HepG2 (cell line): ENCODE measurements around the gene MRPL28. TPM values are rescaled to one million over a fixed set of nuclear protein-coding genes. Genes with fewer than 3 reads are reported as not detected.
A peak's percentile ranks its signal among the peaks of the same experiment; 100 is the strongest.

ENCODE experiments used
- DPF2 ChIP-seq: sonication (generic); formaldehyde crosslinking; IDR thresholded peaks from 2 replicates; pipeline ENCODE4 v1.4.0; 2020; ENCODE audit warnings: mild to moderate bottlenecking, low read depth, missing genetic modification reagents, borderline replicate concordance
- EEA1 ChIP-seq: sonication (generic); formaldehyde crosslinking; IDR thresholded peaks from 2 replicates; pipeline ENCODE4 v1.5.1; 2020; ENCODE audit warnings: mild to moderate bottlenecking, missing genetic modification reagents, borderline replicate concordance
- FOXK1 ChIP-seq: sonication (generic); formaldehyde crosslinking; IDR thresholded peaks from 2 replicates; pipeline ENCODE4 v1.4.0; 2020; ENCODE audit warnings: low read depth, missing genetic modification reagents, borderline replicate concordance
- GPBP1L1 ChIP-seq: sonication (generic); formaldehyde crosslinking; IDR thresholded peaks from 2 replicates; pipeline ENCODE4 v1.5.0; 2020; ENCODE audit warnings: mild to moderate bottlenecking, missing genetic modification reagents
- HNRNPL ChIP-seq: fragments of 200-400 bp; formaldehyde crosslinking; IDR thresholded peaks from 2 replicates; pipeline ENCODE4 v1.6.1; 2017; ENCODE audit warnings: mild to moderate bottlenecking, low read depth, low read length
- JDP2 ChIP-seq: sonication (generic); formaldehyde crosslinking; IDR thresholded peaks from 2 replicates; pipeline ENCODE4 v1.8.1; 2022; ENCODE audit warnings: missing genetic modification reagents, borderline replicate concordance
- MEF2D ChIP-seq: sonication (generic); formaldehyde crosslinking; IDR thresholded peaks from 2 replicates; pipeline ENCODE4 v1.5.1; 2020; ENCODE audit warnings: mild to moderate bottlenecking, missing genetic modification reagents
- PAX8 ChIP-seq: sonication (generic); formaldehyde crosslinking; IDR thresholded peaks from 2 replicates; pipeline ENCODE4 v1.8.0; 2022; ENCODE audit warnings: mild to moderate bottlenecking, missing genetic modification reagents, borderline replicate concordance
- PLSCR1 ChIP-seq: sonication (generic); formaldehyde crosslinking; IDR thresholded peaks from 2 replicates; pipeline ENCODE4 v1.5.0; 2020; ENCODE audit warnings: missing genetic modification reagents, mild to moderate bottlenecking, borderline replicate concordance
- POLR2AphosphoS5 ChIP-seq: IDR thresholded peaks from 2 replicates; pipeline ENCODE4 v1.6.1; 2012; ENCODE audit warnings: low read depth, low read length
- SALL1 ChIP-seq: sonication (generic); formaldehyde crosslinking; IDR thresholded peaks from 2 replicates; pipeline ENCODE4 v1.8.0; 2022; ENCODE audit warnings: mild to moderate bottlenecking, missing genetic modification reagents
- ZBTB8A ChIP-seq: sonication (generic); formaldehyde crosslinking; IDR thresholded peaks from 2 replicates; pipeline ENCODE4 v1.4.0; 2020; ENCODE audit warnings: mild to moderate bottlenecking, low read depth, missing genetic modification reagents, borderline replicate concordance
- ZNF678 ChIP-seq: sonication (generic); formaldehyde crosslinking; IDR thresholded peaks from 2 replicates; pipeline ENCODE4 v1.4.0; 2020; ENCODE audit warnings: mild to moderate bottlenecking, missing genetic modification reagents
- polyA plus RNA-seq, 8 experiments: library from polyadenylated mRNA; depleted of rRNA in 3 of 8; stranded (reverse) in 7 of 8; unstranded in 1 of 8; fragments of >200 nt; fragmentation: Illumina TruSeq in 4 of 8; extraction: Trizol in 4 of 8; gene quantifications; 2 replicates each; pipeline versions ENCODE4 v1.2.1 to v1.2.3, GENCODE V29; 2011 to 2016; ENCODE audit warnings: low read depth in 4 of 8, missing spikeins in 1 of 8, mixed read lengths in 1 of 8; ENCODE audit not compliant: insufficient read depth in 1 of 8
- total RNA-seq, 5 experiments: library from RNA; depleted of rRNA; stranded (reverse); fragments of >200 nt; fragmentation: Illumina TruSeq; extraction: Trizol; gene quantifications; 2 replicates each; pipeline ENCODE4 v1.2.3, GENCODE V29; 2016; ENCODE audit warnings: low read depth in 1 of 5
- TF ChIP-seq, protein P1 (sequence below): sonication (generic); formaldehyde crosslinking; IDR thresholded peaks from 2 replicates; pipeline ENCODE4 v1.9.0; 2021; ENCODE audit warnings: missing genetic modification reagents, mild to moderate bottlenecking, borderline replicate concordance
- TF ChIP-seq, protein P2 (sequence below): sonication (generic); formaldehyde crosslinking; IDR thresholded peaks from 2 replicates; pipeline ENCODE4 v1.4.0; 2020; ENCODE audit warnings: missing genetic modification reagents
- TF ChIP-seq, protein P3 (sequence below): sonication (generic); formaldehyde crosslinking; IDR thresholded peaks from 2 replicates; pipeline ENCODE4 v1.8.0; 2022; ENCODE audit warnings: missing genetic modification reagents, mild to moderate bottlenecking, inconsistent platforms, borderline replicate concordance
- TF ChIP-seq, protein P4 (sequence below): sonication (generic); formaldehyde crosslinking; IDR thresholded peaks from 2 replicates; pipeline ENCODE4 v1.8.0; 2022; ENCODE audit warnings: missing genetic modification reagents, mild to moderate bottlenecking, moderate library complexity, borderline replicate concordance

The MRPL28 gene
- total and polyA plus RNA-seq, 2 of the 13 experiments (the other 11 are each of a cell fraction or from before 2014, with no cell fraction given) = 114 to 135 TPM

GRCh38 chr16:370443-370842, at the start of gene MRPL28 (continued):
- TF ChIP-seq, protein P1, sequence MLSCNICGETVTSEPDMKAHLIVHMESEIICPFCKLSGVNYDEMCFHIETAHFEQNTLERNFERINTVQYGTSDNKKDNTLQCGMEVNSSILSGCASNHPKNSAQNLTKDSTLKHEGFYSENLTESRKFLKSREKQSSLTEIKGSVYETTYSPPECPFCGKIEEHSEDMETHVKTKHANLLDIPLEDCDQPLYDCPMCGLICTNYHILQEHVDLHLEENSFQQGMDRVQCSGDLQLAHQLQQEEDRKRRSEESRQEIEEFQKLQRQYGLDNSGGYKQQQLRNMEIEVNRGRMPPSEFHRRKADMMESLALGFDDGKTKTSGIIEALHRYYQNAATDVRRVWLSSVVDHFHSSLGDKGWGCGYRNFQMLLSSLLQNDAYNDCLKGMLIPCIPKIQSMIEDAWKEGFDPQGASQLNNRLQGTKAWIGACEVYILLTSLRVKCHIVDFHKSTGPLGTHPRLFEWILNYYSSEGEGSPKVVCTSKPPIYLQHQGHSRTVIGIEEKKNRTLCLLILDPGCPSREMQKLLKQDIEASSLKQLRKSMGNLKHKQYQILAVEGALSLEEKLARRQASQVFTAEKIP (CRISPR knock-in tag) = no peak
- no peak for TF ChIP-seq ZNF678 (CRISPR knock-in tag)
- TF ChIP-seq, protein P2, sequence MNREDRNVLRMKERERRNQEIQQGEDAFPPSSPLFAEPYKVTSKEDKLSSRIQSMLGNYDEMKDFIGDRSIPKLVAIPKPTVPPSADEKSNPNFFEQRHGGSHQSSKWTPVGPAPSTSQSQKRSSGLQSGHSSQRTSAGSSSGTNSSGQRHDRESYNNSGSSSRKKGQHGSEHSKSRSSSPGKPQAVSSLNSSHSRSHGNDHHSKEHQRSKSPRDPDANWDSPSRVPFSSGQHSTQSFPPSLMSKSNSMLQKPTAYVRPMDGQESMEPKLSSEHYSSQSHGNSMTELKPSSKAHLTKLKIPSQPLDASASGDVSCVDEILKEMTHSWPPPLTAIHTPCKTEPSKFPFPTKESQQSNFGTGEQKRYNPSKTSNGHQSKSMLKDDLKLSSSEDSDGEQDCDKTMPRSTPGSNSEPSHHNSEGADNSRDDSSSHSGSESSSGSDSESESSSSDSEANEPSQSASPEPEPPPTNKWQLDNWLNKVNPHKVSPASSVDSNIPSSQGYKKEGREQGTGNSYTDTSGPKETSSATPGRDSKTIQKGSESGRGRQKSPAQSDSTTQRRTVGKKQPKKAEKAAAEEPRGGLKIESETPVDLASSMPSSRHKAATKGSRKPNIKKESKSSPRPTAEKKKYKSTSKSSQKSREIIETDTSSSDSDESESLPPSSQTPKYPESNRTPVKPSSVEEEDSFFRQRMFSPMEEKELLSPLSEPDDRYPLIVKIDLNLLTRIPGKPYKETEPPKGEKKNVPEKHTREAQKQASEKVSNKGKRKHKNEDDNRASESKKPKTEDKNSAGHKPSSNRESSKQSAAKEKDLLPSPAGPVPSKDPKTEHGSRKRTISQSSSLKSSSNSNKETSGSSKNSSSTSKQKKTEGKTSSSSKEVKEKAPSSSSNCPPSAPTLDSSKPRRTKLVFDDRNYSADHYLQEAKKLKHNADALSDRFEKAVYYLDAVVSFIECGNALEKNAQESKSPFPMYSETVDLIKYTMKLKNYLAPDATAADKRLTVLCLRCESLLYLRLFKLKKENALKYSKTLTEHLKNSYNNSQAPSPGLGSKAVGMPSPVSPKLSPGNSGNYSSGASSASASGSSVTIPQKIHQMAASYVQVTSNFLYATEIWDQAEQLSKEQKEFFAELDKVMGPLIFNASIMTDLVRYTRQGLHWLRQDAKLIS = no peak
- TF ChIP-seq PLSCR1 = no peak
- TF ChIP-seq HNRNPL = no peak
- TF ChIP-seq DPF2 (CRISPR knock-in tag) = no peak
- TF ChIP-seq, protein P3, sequence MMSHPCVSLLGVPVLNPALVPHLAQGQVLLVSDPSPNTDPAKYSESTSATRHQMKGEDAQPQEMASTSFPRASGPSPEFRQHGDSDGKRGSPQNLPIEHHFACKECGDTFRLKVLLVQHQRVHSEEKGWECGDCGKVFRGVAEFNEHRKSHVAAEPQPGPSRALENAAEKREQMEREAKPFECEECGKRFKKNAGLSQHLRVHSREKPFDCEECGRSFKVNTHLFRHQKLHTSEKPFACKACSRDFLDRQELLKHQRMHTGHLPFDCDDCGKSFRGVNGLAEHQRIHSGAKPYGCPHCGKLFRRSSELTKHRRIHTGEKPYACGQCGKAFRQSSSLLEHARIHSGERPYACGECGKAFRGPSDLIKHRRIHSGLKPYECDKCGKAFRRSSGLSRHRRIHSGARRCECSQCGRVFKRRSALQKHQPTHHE (CRISPR knock-in tag) = no peak
- TF ChIP-seq, protein P4, sequence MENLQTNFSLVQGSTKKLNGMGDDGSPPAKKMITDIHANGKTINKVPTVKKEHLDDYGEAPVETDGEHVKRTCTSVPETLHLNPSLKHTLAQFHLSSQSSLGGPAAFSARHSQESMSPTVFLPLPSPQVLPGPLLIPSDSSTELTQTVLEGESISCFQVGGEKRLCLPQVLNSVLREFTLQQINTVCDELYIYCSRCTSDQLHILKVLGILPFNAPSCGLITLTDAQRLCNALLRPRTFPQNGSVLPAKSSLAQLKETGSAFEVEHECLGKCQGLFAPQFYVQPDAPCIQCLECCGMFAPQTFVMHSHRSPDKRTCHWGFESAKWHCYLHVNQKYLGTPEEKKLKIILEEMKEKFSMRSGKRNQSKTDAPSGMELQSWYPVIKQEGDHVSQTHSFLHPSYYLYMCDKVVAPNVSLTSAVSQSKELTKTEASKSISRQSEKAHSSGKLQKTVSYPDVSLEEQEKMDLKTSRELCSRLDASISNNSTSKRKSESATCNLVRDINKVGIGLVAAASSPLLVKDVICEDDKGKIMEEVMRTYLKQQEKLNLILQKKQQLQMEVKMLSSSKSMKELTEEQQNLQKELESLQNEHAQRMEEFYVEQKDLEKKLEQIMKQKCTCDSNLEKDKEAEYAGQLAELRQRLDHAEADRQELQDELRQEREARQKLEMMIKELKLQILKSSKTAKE (CRISPR knock-in tag) = no peak
- no peak for TF ChIP-seq EEA1
- no peak for TF ChIP-seq ZBTB8A (CRISPR knock-in tag)
- 0 out of 2 replicates have a peak, but pooled peaks have one; percentile 12 for TF ChIP-seq MEF2D
- TF ChIP-seq SALL1 (CRISPR knock-in tag) = peak; percentile 24; the same call in 1 of the 2 replicates
- peak; percentile 61 for TF ChIP-seq POLR2AphosphoS5
- TF ChIP-seq PAX8 (CRISPR knock-in tag) = no peak
- no peak for TF ChIP-seq JDP2 (CRISPR knock-in tag)
- TF ChIP-seq GPBP1L1 (CRISPR knock-in tag) = no peak
- TF ChIP-seq FOXK1 (CRISPR knock-in tag) = peak; percentile 67; the same call in 1 of the 2 replicates
